GM23338 (cell line): Measurements from ENCODE around the gene SH3BP5. TPM values are rescaled to one million over a fixed set of nuclear protein-coding genes. Genes with fewer than 3 reads are reported as not detected.

ENCODE experiments used
- ATAC-seq: fragments of 200-7000 bp; cut with Tn5 transposase; 3 replicates; pipeline ENCODE4 v1.9.1; 2020
- DNase-seq: peaks from one replicate; pipeline ENCODE4 v3.0.0-alpha.2; 2015; ENCODE audit warnings: low spot score
- H2AFZ ChIP-seq: fragments of 200-600 bp; sonication (generic); 2 replicates; pipeline ENCODE4 v1.8.0; 2016; ENCODE audit warnings: antibody characterized with exemption, mild to moderate bottlenecking, moderate library complexity
- H3F3A ChIP-seq: fragments of 200-600 bp; sonication (generic); replicated peaks from 2 replicates; pipeline ENCODE4 v1.8.0; 2017; ENCODE audit warnings: antibody characterized with exemption, mixed run types, low read depth
- H3K27ac ChIP-seq: fragments of 200-600 bp; sonication (generic); 2 replicates; pipeline ENCODE4 v1.6.1; 2016; ENCODE audit warnings: low read depth
- H3K27me3 ChIP-seq: fragments of 200-600 bp; sonication (generic); 2 replicates; pipeline ENCODE4 v1.8.0; 2016; ENCODE audit warnings: mild to moderate bottlenecking, mixed run types, moderate library complexity; ENCODE audit not compliant: insufficient read depth
- H3K36me3 ChIP-seq: fragments of 200-600 bp; sonication (generic); 2 replicates; pipeline ENCODE4 v1.8.0; 2016; ENCODE audit warnings: mild to moderate bottlenecking; ENCODE audit not compliant: insufficient read depth
- H3K4me1 ChIP-seq: fragments of 200-600 bp; sonication (generic); 2 replicates; pipeline ENCODE4 v1.8.0; 2016; ENCODE audit warnings: mild to moderate bottlenecking, moderate library complexity; ENCODE audit not compliant: insufficient read depth
- H3K4me2 ChIP-seq: fragments of 200-600 bp; sonication (generic); 2 replicates; pipeline ENCODE4 v1.7.1; 2017; ENCODE audit warnings: mixed run types
- H3K4me3 ChIP-seq: fragments of 200-600 bp; sonication (generic); 2 replicates; pipeline ENCODE4 v1.6.1; 2016; ENCODE audit warnings: mixed run types
- H3K79me2 ChIP-seq: fragments of 200-600 bp; sonication (generic); replicated peaks from 2 replicates; pipeline ENCODE4 v1.8.0; 2017; ENCODE audit warnings: mild to moderate bottlenecking; ENCODE audit not compliant: insufficient read depth
- H3K9me2 ChIP-seq: fragments of 200-600 bp; sonication (generic); 2 replicates; pipeline ENCODE4 v1.8.0; 2017; ENCODE audit not compliant: insufficient read depth
- H4K20me1 ChIP-seq: fragments of 200-600 bp; sonication (generic); replicated peaks from 2 replicates; pipeline ENCODE4 v1.8.0; 2017; ENCODE audit warnings: mild to moderate bottlenecking; ENCODE audit not compliant: insufficient read depth
- H3K27ac Mint-ChIP-seq: 2 replicates; pipeline ENCODE4 v1.8.0; 2020; ENCODE audit warnings: inconsistent platforms, mild to moderate bottlenecking, moderate library complexity, mixed read lengths
- H3K27me3 Mint-ChIP-seq: 3 replicates; pipeline ENCODE4 v1.8.0; 2022; ENCODE audit warnings: low read depth, mild to moderate bottlenecking, moderate library complexity, mixed read lengths, inconsistent platforms; ENCODE audit not compliant: insufficient read depth, poor library complexity
- H3K36me3 Mint-ChIP-seq: 3 replicates; pipeline ENCODE4 v1.8.0; 2021; ENCODE audit warnings: low read depth, mild to moderate bottlenecking, inconsistent platforms, moderate library complexity, mixed read lengths
- H3K4me1 Mint-ChIP-seq: 3 replicates; pipeline ENCODE4 v1.8.0; 2020; ENCODE audit warnings: mild to moderate bottlenecking, inconsistent platforms, mixed read lengths
- H3K4me3 Mint-ChIP-seq: 3 replicates; pipeline ENCODE4 v1.8.0; 2021; ENCODE audit warnings: moderate library complexity, mild to moderate bottlenecking, inconsistent platforms, mixed read lengths
- H3K9me3 Mint-ChIP-seq: 3 replicates; pipeline ENCODE4 v1.8.0; 2020; ENCODE audit warnings: moderate library complexity, mild to moderate bottlenecking, inconsistent platforms, mixed read lengths
- CREB1 ChIP-seq: fragments of 250-450 bp; sonication (Bioruptor Pico); IDR thresholded peaks from 2 replicates; pipeline ENCODE4 v1.5.0; 2020; ENCODE audit warnings: low read depth, mild to moderate bottlenecking, moderate library complexity
- CTCF ChIP-seq, 2 experiments: fragments of 200-600 bp in 1 of 2; sonication (generic) in 1 of 2; conservative IDR thresholded peaks; 2 replicates each; pipeline versions ENCODE4 v1.5.1 to v1.6.1; 2016 to 2017; ENCODE audit warnings: antibody characterized with exemption in 2 of 2, low read depth in 2 of 2, mild to moderate bottlenecking in 2 of 2, moderate library complexity in 1 of 2
- ETS1 ChIP-seq: IDR thresholded peaks from 2 replicates; pipeline ENCODE4 v1.6.1; 2016; ENCODE audit warnings: antibody characterized with exemption
- EZH2 ChIP-seq: fragments of 200-600 bp; sonication (generic); IDR thresholded peaks from one replicate; pipeline ENCODE4 v1.8.0; 2017; ENCODE audit warnings: antibody characterized with exemption, mild to moderate bottlenecking, low read depth; ENCODE audit not compliant: unreplicated experiment
- EZH2phosphoT487 ChIP-seq: fragments of 200-600 bp; sonication (generic); IDR thresholded peaks from one replicate; pipeline ENCODE4 v1.8.1; 2018; ENCODE audit warnings: antibody characterized with exemption; ENCODE audit not compliant: unreplicated experiment
- JUNB ChIP-seq: IDR thresholded peaks from one replicate; pipeline ENCODE4 v1.6.1; 2016; ENCODE audit warnings: antibody characterized with exemption; ENCODE audit not compliant: unreplicated experiment
- NANOG ChIP-seq: IDR thresholded peaks from 2 replicates; pipeline ENCODE4 v1.6.1; 2016; ENCODE audit warnings: antibody characterized with exemption, borderline replicate concordance
- POLR2AphosphoS5 ChIP-seq: IDR thresholded peaks from 2 replicates; pipeline ENCODE4 v1.6.1; 2016; ENCODE audit warnings: antibody characterized with exemption, low read depth
- STAT1 ChIP-seq: IDR thresholded peaks from one replicate; pipeline ENCODE4 v1.6.1; 2016; ENCODE audit warnings: antibody characterized with exemption; ENCODE audit not compliant: unreplicated experiment
- ZNF114 ChIP-seq: fragments of 250-450 bp; sonication (Bioruptor Pico); IDR thresholded peaks from 2 replicates; pipeline ENCODE4 v1.5.0; 2020; ENCODE audit warnings: mild to moderate bottlenecking, moderate library complexity
- ZNF331 ChIP-seq: fragments of 250-450 bp; sonication (Bioruptor Pico); IDR thresholded peaks from 2 replicates; pipeline ENCODE4 v1.5.0; 2020; ENCODE audit warnings: low read depth, mild to moderate bottlenecking, moderate library complexity
- ZNF462 ChIP-seq: fragments of 250-450 bp; sonication (Bioruptor Pico); IDR thresholded peaks from 2 replicates; pipeline ENCODE4 v1.5.0; 2020; ENCODE audit warnings: mild to moderate bottlenecking, moderate library complexity
- polyA plus RNA-seq: library from polyadenylated mRNA; unstranded; fragments of >200 nt; fragmentation: Nextera tagmentation; extraction: Ambion mirVana; gene quantifications from 2 replicates; pipeline ENCODE4 v1.2.1, GENCODE V29; 2016
- total RNA-seq: library from RNA; depleted of rRNA; stranded (reverse); fragments of >200 nt; shearing (Covaris generic); gene quantifications from 2 replicates; pipeline ENCODE4 v1.2.3, GENCODE V29; 2014
- TF ChIP-seq, protein P1 (sequence below): IDR thresholded peaks from one replicate; pipeline ENCODE4 v1.6.1; 2018; ENCODE audit warnings: antibody characterized with exemption; ENCODE audit not compliant: unreplicated experiment

The SH3BP5 gene
- total and polyA plus RNA-seq, 2 experiments from 2014 or later, result 5.8 to 9.1 TPM

GRCh38 chr3:15333956-15334263 lies 1.5 kb upstream of the SH3BP5 start:
- Mint-ChIP-seq H3K4me3 (no peak overlapping the region), H3K27me3 (peaks cover 15% of the 10 kb centered on the region), H3K9me3 (no peaks in the 10 kb centered on the region; the same call in 2 of the 3 replicates), H3K4me1 (peaks cover 29% of the 10 kb centered on the region), H3K27ac (no peak overlapping the region), H3K36me3 (no peaks in the 10 kb centered on the region)
- no peak for DNase-seq
- H2AFZ ChIP-seq, result peak overlapping the region; percentile 100
- ATAC-seq, result no peak
- H3K9me2 ChIP-seq, result no peaks in the 10 kb centered on the region
- no peaks in the 10 kb centered on the region for H4K20me1 ChIP-seq
- H3K4me3 ChIP-seq, result no peak overlapping the region
- no peaks in the 10 kb centered on the region for H3K36me3 ChIP-seq
- peaks cover 31% of the 10 kb centered on the region for H3K27me3 ChIP-seq
- H3K27ac ChIP-seq, result no peak overlapping the region
- 0 out of 2 replicates have a peak, but pooled peaks cover 5% of the 10 kb centered on the region for H3K79me2 ChIP-seq
- H3F3A ChIP-seq, result peaks cover 9% of the 10 kb centered on the region
- no peak overlapping the region for H3K4me2 ChIP-seq
- TF ChIP-seq ZNF462 (CRISPR knock-in tag) (no peak), CREB1 (no peak), ZNF114 (no peak), EZH2phosphoT487 (no peak), ETS1 (no peak), EZH2 (no peak), STAT1 (no peak), ZNF331 (CRISPR knock-in tag) (no peak), POLR2AphosphoS5 (no peak), JUNB (no peak), NANOG (no peak), CTCF (conservative IDR thresholded peaks at IDR 0.05; ENCODE audit: low read depth in 2 of 2) (no peak)
- TF ChIP-seq, protein P1, sequence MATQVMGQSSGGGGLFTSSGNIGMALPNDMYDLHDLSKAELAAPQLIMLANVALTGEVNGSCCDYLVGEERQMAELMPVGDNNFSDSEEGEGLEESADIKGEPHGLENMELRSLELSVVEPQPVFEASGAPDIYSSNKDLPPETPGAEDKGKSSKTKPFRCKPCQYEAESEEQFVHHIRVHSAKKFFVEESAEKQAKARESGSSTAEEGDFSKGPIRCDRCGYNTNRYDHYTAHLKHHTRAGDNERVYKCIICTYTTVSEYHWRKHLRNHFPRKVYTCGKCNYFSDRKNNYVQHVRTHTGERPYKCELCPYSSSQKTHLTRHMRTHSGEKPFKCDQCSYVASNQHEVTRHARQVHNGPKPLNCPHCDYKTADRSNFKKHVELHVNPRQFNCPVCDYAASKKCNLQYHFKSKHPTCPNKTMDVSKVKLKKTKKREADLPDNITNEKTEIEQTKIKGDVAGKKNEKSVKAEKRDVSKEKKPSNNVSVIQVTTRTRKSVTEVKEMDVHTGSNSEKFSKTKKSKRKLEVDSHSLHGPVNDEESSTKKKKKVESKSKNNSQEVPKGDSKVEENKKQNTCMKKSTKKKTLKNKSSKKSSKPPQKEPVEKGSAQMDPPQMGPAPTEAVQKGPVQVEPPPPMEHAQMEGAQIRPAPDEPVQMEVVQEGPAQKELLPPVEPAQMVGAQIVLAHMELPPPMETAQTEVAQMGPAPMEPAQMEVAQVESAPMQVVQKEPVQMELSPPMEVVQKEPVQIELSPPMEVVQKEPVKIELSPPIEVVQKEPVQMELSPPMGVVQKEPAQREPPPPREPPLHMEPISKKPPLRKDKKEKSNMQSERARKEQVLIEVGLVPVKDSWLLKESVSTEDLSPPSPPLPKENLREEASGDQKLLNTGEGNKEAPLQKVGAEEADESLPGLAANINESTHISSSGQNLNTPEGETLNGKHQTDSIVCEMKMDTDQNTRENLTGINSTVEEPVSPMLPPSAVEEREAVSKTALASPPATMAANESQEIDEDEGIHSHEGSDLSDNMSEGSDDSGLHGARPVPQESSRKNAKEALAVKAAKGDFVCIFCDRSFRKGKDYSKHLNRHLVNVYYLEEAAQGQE, result no peak
- peaks cover 24% of the 10 kb centered on the region for H3K4me1 ChIP-seq
